Muscle of leg (tissue), 11 donors: ENCODE measurements around the gene MEOX1. TPM values are rescaled to one million over a fixed set of nuclear protein-coding genes. Genes with fewer than 3 reads are reported as not detected.

Experiments
- DNase-seq: peaks from one replicate; pipeline ENCODE4 v3.0.0; 2013
- H3K27ac ChIP-seq: one replicate; pipeline ENCODE4 v1.5.1; 2013; ENCODE audit warnings: mild to moderate bottlenecking, low read length, control low read depth
- H3K27me3 ChIP-seq: one replicate; pipeline ENCODE4 v1.6.1; 2013; ENCODE audit warnings: low read length; ENCODE audit not compliant: control insufficient read depth, insufficient read depth
- H3K36me3 ChIP-seq: one replicate; pipeline ENCODE4 v1.6.1; 2013; ENCODE audit warnings: low read length; ENCODE audit not compliant: control insufficient read depth, insufficient read depth
- H3K4me1 ChIP-seq: one replicate; pipeline ENCODE4 v1.6.1; 2013; ENCODE audit warnings: low read length; ENCODE audit not compliant: control insufficient read depth, insufficient read depth
- H3K4me3 ChIP-seq: one replicate; pipeline ENCODE4 v1.5.1; 2013; ENCODE audit warnings: low read length, control low read depth
- H3K9me3 ChIP-seq: replicated peaks from 2 replicates; pipeline ENCODE4 v1.6.1; 2013; ENCODE audit warnings: low read depth, low read length; ENCODE audit not compliant: control insufficient read depth
- WGBS: methylation state at CpG from one replicate; pipeline ENCODE4 v1.1.5; 2013; ENCODE audit warnings: missing lambda C conversion rate; ENCODE audit not compliant: insufficient coverage; 5-methylcytosine and 5-hydroxymethylcytosine counted together
- polyA plus RNA-seq, 8 donors: library from polyadenylated mRNA; unstranded; fragments of 120-200 nt; gene quantifications; one replicate each; pipeline versions ENCODE4 v1.2.1 to v1.2.3, GENCODE V29; 2013; ENCODE audit warnings: inconsistent platforms in 1 of 8, low replicate concordance in 1 of 8; ENCODE audit not compliant: insufficient read length in 8 of 8, insufficient read depth in 1 of 8
- total RNA-seq: library from RNA; stranded (reverse); fragments of 120-200 nt; gene quantifications from one replicate; pipeline ENCODE4 v1.2.4, GENCODE V29; 2013

The MEOX1 gene
- total and polyA plus RNA-seq, 9 donors: 6.9 to 23.2 (median 13.7) TPM

- H3K4me1 ChIP-seq: peaks cover 79% of the 10 kb centered on the region
- H3K9me3 ChIP-seq: no peaks in the 10 kb centered on the region
- peak overlapping the region; percentile 64 for H3K27ac ChIP-seq
- WGBS: 17% methylated on average over 13 of the region's 16 CpGs
- no peaks in the 10 kb centered on the region for H3K36me3 ChIP-seq
- peak overlapping the region; percentile 34 for H3K4me3 ChIP-seq
- H3K27me3 ChIP-seq: peaks cover 2% of the 10 kb centered on the region
- no peak for DNase-seq
Observed at GRCh38 chr17:43660816-43661493, 767 bp downstream of the MEOX1 start.

GRCh38 chr17:43659823-43660617 lies 1.7 kb downstream of the MEOX1 start:
- DNase-seq: peak; percentile 51
- Histone ChIP-seq H3K27me3 (peaks cover 2% of the 10 kb centered on the region), H3K4me1 (peaks cover 70% of the 10 kb centered on the region)

GRCh38 chr17:43658900-43659299 lies 2.8 kb downstream of the MEOX1 start:
- whole genome bisulfite sequencing: 5% methylated on average over 5 of the region's 9 CpGs
- H3K4me1 ChIP-seq: peaks cover 66% of the 10 kb centered on the region
- peak overlapping the region; percentile 34 for H3K4me3 ChIP-seq
- no peaks in the 10 kb centered on the region for H3K36me3 ChIP-seq
- no peaks in the 10 kb centered on the region for H3K9me3 ChIP-seq
- H3K27me3 ChIP-seq: peaks cover 2% of the 10 kb centered on the region
- peak; percentile 53 for DNase-seq
- peak overlapping the region; percentile 77 for H3K27ac ChIP-seq

More at GRCh38 chr17:43659823-43660617, 1.7 kb downstream of the MEOX1 start:
- peak overlapping the region; percentile 77 for H3K27ac ChIP-seq
- peak overlapping the region; percentile 34 for H3K4me3 ChIP-seq
- H3K36me3 ChIP-seq: no peaks in the 10 kb centered on the region
- 37% methylated on average over 10 of the region's 11 CpGs for WGBS
- H3K9me3 ChIP-seq: no peaks in the 10 kb centered on the region

GRCh38 chr17:43655693-43656255 lies 5.9 kb downstream of the MEOX1 start:
- Histone ChIP-seq H3K9me3 (no peaks in the 10 kb centered on the region), H3K27me3 (peaks cover 2% of the 10 kb centered on the region), H3K4me3 (no peak overlapping the region), H3K36me3 (no peaks in the 10 kb centered on the region), H3K27ac (peak overlapping the region; percentile 23), H3K4me1 (peaks cover 48% of the 10 kb centered on the region)
- no CpG with 5 or more reads among the region's 5 CpGs for WGBS
- DNase-seq: no peak

GRCh38 chr17:43652124-43652480 lies 9.6 kb downstream of the MEOX1 start:
- DNase-seq: no peak
- Histone ChIP-seq H3K9me3 (no peaks in the 10 kb centered on the region), H3K27ac (no peak overlapping the region), H3K4me3 (no peak overlapping the region), H3K36me3 (no peaks in the 10 kb centered on the region), H3K4me1 (peaks cover 23% of the 10 kb centered on the region), H3K27me3 (no peaks in the 10 kb centered on the region)
- 25% methylated on average over 4 of the region's 6 CpGs for WGBS

- DNase-seq: no peak
- Histone ChIP-seq H3K9me3 (no peaks in the 10 kb centered on the region), H3K36me3 (no peaks in the 10 kb centered on the region), H3K4me1 (peaks cover 27% of the 10 kb centered on the region), H3K27ac (no peak overlapping the region), H3K4me3 (no peak overlapping the region), H3K27me3 (peaks cover 3% of the 10 kb centered on the region)
- WGBS: 74% methylated on average over 8 of the region's 8 CpGs
Observed at GRCh38 chr17:43650471-43650870, 11.3 kb downstream of the MEOX1 start.

GRCh38 chr17:43648916-43649315 lies 12.8 kb downstream of the MEOX1 start:
- Histone ChIP-seq H3K4me3 (no peak overlapping the region), H3K27ac (no peak overlapping the region), H3K36me3 (no peaks in the 10 kb centered on the region), H3K27me3 (peaks cover 3% of the 10 kb centered on the region), H3K4me1 (peaks cover 30% of the 10 kb centered on the region), H3K9me3 (no peaks in the 10 kb centered on the region)
- no peak for DNase-seq
- WGBS: 100% methylated on average over 3 of the region's 7 CpGs

GRCh38 chr17:43645765-43646481 lies 15.8 kb downstream of the MEOX1 start:
- no peaks in the 10 kb centered on the region for H3K36me3 ChIP-seq
- peak; percentile 91 for DNase-seq
- H3K4me3 ChIP-seq: peak overlapping the region; percentile 38
- peak overlapping the region; percentile 84 for H3K27ac ChIP-seq
- WGBS: under 1% methylated on average over 58 of the region's 72 CpGs
- H3K27me3 ChIP-seq: peaks cover 3% of the 10 kb centered on the region
- H3K4me1 ChIP-seq: peaks cover 37% of the 10 kb centered on the region
- no peaks in the 10 kb centered on the region for H3K9me3 ChIP-seq

GRCh38 chr17:43645450-43645764 lies 16.3 kb downstream of the MEOX1 start:
- H3K9me3 ChIP-seq: no peaks in the 10 kb centered on the region
- DNase-seq: no peak
- H3K27me3 ChIP-seq: peaks cover 3% of the 10 kb centered on the region
- H3K4me1 ChIP-seq: peaks cover 42% of the 10 kb centered on the region
- 44% methylated on average over 9 of the region's 16 CpGs for WGBS
- no peaks in the 10 kb centered on the region for H3K36me3 ChIP-seq
- H3K4me3 ChIP-seq: peak overlapping the region; percentile 38
- peak overlapping the region; percentile 84 for H3K27ac ChIP-seq

GRCh38 chr17:43644081-43644480 lies 17.6 kb downstream of the MEOX1 start:
- no peaks in the 10 kb centered on the region for H3K36me3 ChIP-seq
- H3K27me3 ChIP-seq: peaks cover 3% of the 10 kb centered on the region
- no peaks in the 10 kb centered on the region for H3K9me3 ChIP-seq
- no peak overlapping the region for H3K27ac ChIP-seq
- WGBS: 84% methylated on average over 3 of the region's 4 CpGs
- no peak for DNase-seq
- peaks cover 43% of the 10 kb centered on the region for H3K4me1 ChIP-seq
- no peak overlapping the region for H3K4me3 ChIP-seq
